WTC11 (cell line): ENCODE data around the gene ZNF442. TPM values are rescaled to one million over a fixed set of nuclear protein-coding genes. Genes with fewer than 3 reads are reported as not detected.

Experiments used
- ATAC-seq: fragments of 200-7000 bp; cut with Tn5 transposase; 2 replicates; pipeline ENCODE4 v1.10.0; 2021; ENCODE audit warnings: mild to moderate bottlenecking, moderate library complexity
- CTCF ChIA-PET: fragments of 300-600 bp; sonication (Branson Sonifier 250); formaldehyde crosslinking; loops from one replicate; lab custom pipeline; 2021; ENCODE audit warnings: antibody characterized with exemption; lab: Charles Lee
- POLR2A ChIA-PET: fragments of 350-600 bp; sonication (Branson Sonifier 250); formaldehyde crosslinking; loops from one replicate; lab custom pipeline; 2021; ENCODE audit warnings: antibody characterized with exemption; lab: Charles Lee
- DNase-seq: peaks from one replicate; pipeline ENCODE4 v3.0.0; 2021; ENCODE audit warnings: low spot score
- H3K27ac Mint-ChIP-seq: 2 replicates; pipeline ENCODE4 v1.8.0; 2021; ENCODE audit warnings: mixed read lengths
- H3K27me3 Mint-ChIP-seq: 2 replicates; pipeline ENCODE4 v1.8.0; 2021; ENCODE audit warnings: low read depth, mild to moderate bottlenecking, moderate library complexity, mixed read lengths
- H3K36me3 Mint-ChIP-seq: 2 replicates; pipeline ENCODE4 v1.8.0; 2021; ENCODE audit warnings: mixed read lengths
- H3K4me1 Mint-ChIP-seq: 2 replicates; pipeline ENCODE4 v1.8.0; 2022; ENCODE audit warnings: mixed read lengths
- H3K4me3 Mint-ChIP-seq: 2 replicates; pipeline ENCODE4 v1.8.0; 2021; ENCODE audit warnings: mild to moderate bottlenecking, moderate library complexity, mixed read lengths
- H3K9me3 Mint-ChIP-seq: 2 replicates; pipeline ENCODE4 v1.8.0; 2021; ENCODE audit warnings: mixed read lengths
- ETV6 ChIP-seq: sonication (generic); formaldehyde crosslinking; IDR thresholded peaks from 2 replicates; pipeline ENCODE4 v1.8.1; 2022; ENCODE audit warnings: mild to moderate bottlenecking, missing genetic modification reagents
- FOXJ3 ChIP-seq: sonication (generic); formaldehyde crosslinking; IDR thresholded peaks from 2 replicates; pipeline ENCODE4 v1.9.0; 2021; ENCODE audit warnings: missing genetic modification reagents, mild to moderate bottlenecking, borderline replicate concordance
- FOXP1 ChIP-seq: sonication (generic); formaldehyde crosslinking; IDR thresholded peaks from 2 replicates; pipeline ENCODE4 v1.8.0; 2022; ENCODE audit warnings: missing genetic modification reagents, mild to moderate bottlenecking, moderate library complexity, borderline replicate concordance
- GABPB1 ChIP-seq: sonication (generic); formaldehyde crosslinking; IDR thresholded peaks from 2 replicates; pipeline ENCODE4 v1.8.1; 2023; ENCODE audit warnings: mild to moderate bottlenecking, missing genetic modification reagents
- GTF2I ChIP-seq: fragments of 250-450 bp; sonication (Bioruptor Pico); conservative IDR thresholded peaks from 2 replicates; pipeline ENCODE4 v1.4.0; 2021; ENCODE audit warnings: mild to moderate bottlenecking
- JUN ChIP-seq: sonication (generic); formaldehyde crosslinking; IDR thresholded peaks from 2 replicates; pipeline ENCODE4 v1.8.0; 2023; ENCODE audit warnings: mild to moderate bottlenecking, missing genetic modification reagents
- NFYB ChIP-seq: sonication (generic); formaldehyde crosslinking; conservative IDR thresholded peaks from 2 replicates; pipeline ENCODE4 v1.8.0; 2022; ENCODE audit warnings: low read depth, missing genetic modification reagents
- NR1H2 ChIP-seq: sonication (generic); formaldehyde crosslinking; IDR thresholded peaks from 2 replicates; pipeline ENCODE4 v1.9.0; 2021; ENCODE audit warnings: mild to moderate bottlenecking, moderate library complexity, missing genetic modification reagents
- SP1 ChIP-seq: sonication (generic); formaldehyde crosslinking; conservative IDR thresholded peaks from 2 replicates; pipeline ENCODE4 v1.8.1; 2022; ENCODE audit warnings: missing genetic modification reagents
- TCF7 ChIP-seq: sonication (generic); formaldehyde crosslinking; IDR thresholded peaks from 2 replicates; pipeline ENCODE4 v1.8.0; 2022; ENCODE audit warnings: mild to moderate bottlenecking, low read depth, missing genetic modification reagents, moderate library complexity
- ZBTB21 ChIP-seq: sonication (generic); formaldehyde crosslinking; IDR thresholded peaks from 2 replicates; pipeline ENCODE4 v1.8.1; 2023; ENCODE audit warnings: mild to moderate bottlenecking, missing genetic modification reagents, borderline replicate concordance
- ZNF232 ChIP-seq: sonication (generic); formaldehyde crosslinking; IDR thresholded peaks from 2 replicates; pipeline ENCODE4 v1.8.0; 2022; ENCODE audit warnings: mild to moderate bottlenecking, missing genetic modification reagents
- ZNF416 ChIP-seq: fragments of 250-450 bp; sonication (Bioruptor Pico); IDR thresholded peaks from 2 replicates; pipeline ENCODE4 v1.9.0; 2021; ENCODE audit warnings: mild to moderate bottlenecking, inconsistent platforms
- total RNA-seq: library from RNA; stranded (reverse); gene quantifications from 3 replicates; pipeline ENCODE4 v1.2.3, GENCODE V29; 2021
- TF ChIP-seq, protein P1 (sequence below): fragments of 250-450 bp; sonication (Bioruptor Pico); IDR thresholded peaks from 2 replicates; pipeline ENCODE4 v1.9.0; 2021; ENCODE audit warnings: mild to moderate bottlenecking, borderline replicate concordance
- TF ChIP-seq, protein P2 (sequence below): sonication (generic); formaldehyde crosslinking; IDR thresholded peaks from 2 replicates; pipeline ENCODE4 v1.8.1; 2022; ENCODE audit warnings: mild to moderate bottlenecking, moderate library complexity, missing genetic modification reagents
- TF ChIP-seq, protein P3 (sequence below): sonication (generic); formaldehyde crosslinking; IDR thresholded peaks from 2 replicates; pipeline ENCODE4 v1.8.1; 2023; ENCODE audit warnings: mild to moderate bottlenecking, missing genetic modification reagents, moderate library complexity
- TF ChIP-seq, protein P4 (sequence below): sonication (generic); formaldehyde crosslinking; IDR thresholded peaks from 2 replicates; pipeline ENCODE4 v1.8.0; 2022; ENCODE audit warnings: missing genetic modification reagents
- TF ChIP-seq, protein P5 (sequence below): sonication (generic); formaldehyde crosslinking; IDR thresholded peaks from 2 replicates; pipeline ENCODE4 v1.8.0; 2022; ENCODE audit warnings: mild to moderate bottlenecking, missing genetic modification reagents
- TF ChIP-seq, protein P6 (sequence below): sonication (generic); formaldehyde crosslinking; IDR thresholded peaks from 2 replicates; pipeline ENCODE4 v1.8.1; 2022; ENCODE audit warnings: low read depth, missing genetic modification reagents, borderline replicate concordance
- TF ChIP-seq, protein P7 (sequence below): sonication (generic); formaldehyde crosslinking; IDR thresholded peaks from 2 replicates; pipeline ENCODE4 v1.8.1; 2023; ENCODE audit warnings: mild to moderate bottlenecking, moderate library complexity, missing genetic modification reagents

The ZNF442 gene
- total RNA-seq, 1 experiment from 2014 or later, result 1.9 TPM

DNA sequence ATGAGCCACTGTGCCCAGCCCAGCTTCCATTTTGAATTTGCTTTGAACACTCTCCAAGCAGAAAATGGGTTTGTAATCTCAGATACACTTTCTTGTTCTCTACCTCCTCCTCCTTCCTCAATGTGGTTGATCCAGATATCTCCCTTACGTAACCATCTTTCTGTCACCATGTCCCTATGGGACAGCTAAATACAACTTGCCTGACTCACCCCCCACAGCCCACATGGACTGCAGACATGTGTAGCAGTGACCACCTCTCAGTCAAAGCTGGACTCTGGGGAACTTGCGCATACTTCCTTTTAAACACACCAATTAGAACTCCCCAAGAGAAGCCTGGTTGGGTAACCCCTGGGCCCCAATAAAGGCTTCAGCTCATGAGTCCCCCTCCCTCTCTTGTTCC is 46.4 kb upstream of the ZNF442 start (continued):
- TF ChIP-seq, protein P1, sequence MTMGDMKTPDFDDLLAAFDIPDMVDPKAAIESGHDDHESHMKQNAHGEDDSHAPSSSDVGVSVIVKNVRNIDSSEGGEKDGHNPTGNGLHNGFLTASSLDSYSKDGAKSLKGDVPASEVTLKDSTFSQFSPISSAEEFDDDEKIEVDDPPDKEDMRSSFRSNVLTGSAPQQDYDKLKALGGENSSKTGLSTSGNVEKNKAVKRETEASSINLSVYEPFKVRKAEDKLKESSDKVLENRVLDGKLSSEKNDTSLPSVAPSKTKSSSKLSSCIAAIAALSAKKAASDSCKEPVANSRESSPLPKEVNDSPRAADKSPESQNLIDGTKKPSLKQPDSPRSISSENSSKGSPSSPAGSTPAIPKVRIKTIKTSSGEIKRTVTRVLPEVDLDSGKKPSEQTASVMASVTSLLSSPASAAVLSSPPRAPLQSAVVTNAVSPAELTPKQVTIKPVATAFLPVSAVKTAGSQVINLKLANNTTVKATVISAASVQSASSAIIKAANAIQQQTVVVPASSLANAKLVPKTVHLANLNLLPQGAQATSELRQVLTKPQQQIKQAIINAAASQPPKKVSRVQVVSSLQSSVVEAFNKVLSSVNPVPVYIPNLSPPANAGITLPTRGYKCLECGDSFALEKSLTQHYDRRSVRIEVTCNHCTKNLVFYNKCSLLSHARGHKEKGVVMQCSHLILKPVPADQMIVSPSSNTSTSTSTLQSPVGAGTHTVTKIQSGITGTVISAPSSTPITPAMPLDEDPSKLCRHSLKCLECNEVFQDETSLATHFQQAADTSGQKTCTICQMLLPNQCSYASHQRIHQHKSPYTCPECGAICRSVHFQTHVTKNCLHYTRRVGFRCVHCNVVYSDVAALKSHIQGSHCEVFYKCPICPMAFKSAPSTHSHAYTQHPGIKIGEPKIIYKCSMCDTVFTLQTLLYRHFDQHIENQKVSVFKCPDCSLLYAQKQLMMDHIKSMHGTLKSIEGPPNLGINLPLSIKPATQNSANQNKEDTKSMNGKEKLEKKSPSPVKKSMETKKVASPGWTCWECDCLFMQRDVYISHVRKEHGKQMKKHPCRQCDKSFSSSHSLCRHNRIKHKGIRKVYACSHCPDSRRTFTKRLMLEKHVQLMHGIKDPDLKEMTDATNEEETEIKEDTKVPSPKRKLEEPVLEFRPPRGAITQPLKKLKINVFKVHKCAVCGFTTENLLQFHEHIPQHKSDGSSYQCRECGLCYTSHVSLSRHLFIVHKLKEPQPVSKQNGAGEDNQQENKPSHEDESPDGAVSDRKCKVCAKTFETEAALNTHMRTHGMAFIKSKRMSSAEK (CRISPR knock-in tag), result no peak
- TF ChIP-seq ZBTB21, result no peak

DNA sequence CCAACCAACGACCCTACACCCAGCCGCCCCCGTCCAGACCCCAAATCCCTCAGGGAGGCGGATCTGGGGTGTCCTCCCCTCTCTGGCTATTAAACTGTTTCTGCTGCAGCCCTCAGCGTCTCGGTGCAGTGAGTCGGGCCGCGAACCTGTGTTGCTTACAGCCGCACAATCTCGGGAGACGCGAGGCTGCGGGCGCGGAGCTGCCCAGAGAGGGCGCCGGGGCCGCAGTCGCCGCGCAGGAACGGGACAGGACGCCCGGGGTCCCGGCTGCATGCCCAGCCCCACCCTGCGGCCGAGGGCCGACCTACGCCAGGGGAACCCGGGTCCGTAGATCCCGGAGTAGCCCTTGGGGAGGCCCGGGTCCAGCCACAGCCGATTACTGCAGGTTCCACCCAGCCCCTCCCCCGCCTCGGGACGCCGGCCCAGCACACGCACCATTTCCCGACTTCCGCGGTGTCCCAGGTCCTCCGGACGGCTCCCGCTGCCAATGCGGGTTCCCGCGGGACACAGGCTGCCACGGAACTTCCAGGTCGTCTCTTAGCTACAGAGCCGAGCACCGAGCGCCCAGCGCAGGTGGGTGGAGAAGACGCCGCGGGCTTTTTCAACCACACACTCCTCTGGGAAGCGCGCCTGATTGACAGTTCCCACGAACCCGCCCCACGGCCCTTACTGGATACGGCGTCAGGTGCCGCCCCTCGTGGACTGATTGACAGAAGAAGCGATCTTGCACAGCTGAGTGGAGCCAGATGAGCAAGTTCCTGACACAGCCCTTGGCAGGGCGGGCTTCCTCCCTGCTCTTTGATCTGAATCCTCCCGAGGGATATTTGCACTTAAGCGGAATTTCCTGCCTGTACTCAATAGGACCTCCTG is 35.4 kb upstream of the ZNF442 start, which contains the start of gene ZNF799:
TSS of gene ZNF799 (minus strand) at position 639 of the 870 bp plus-strand sequence. CDS start at position 438, 201 bp downstream.
- Mint-ChIP-seq H3K4me3 (peak within 1 kb of the TSS; percentile 86), H3K36me3 (no peaks in the 10 kb centered on the region), H3K9me3 (peaks cover 27% of the 10 kb centered on the region), H3K27me3 (no peaks in the 10 kb centered on the region; the same call in 1 of the 2 replicates), H3K4me1 (peaks cover 8% of the 10 kb centered on the region; the same call in 1 of the 2 replicates), H3K27ac (0 out of 2 replicates have a peak within 1 kb of the TSS, but pooled peaks have one; percentile 41)
- CTCF ChIA-PET, result interaction anchor here (0.5 to 1.3 kb wide), 5 partner anchors 37 to 780 kb away, joined by 3 to 6 read pairs (median 4); partner anchors contain the start of gene ZNF44
- peak; percentile 85 for ATAC-seq
- DNase-seq, result peak; percentile 94
- POLR2A ChIA-PET, result interaction anchor here (0.5 to 1.7 kb wide), 9 partner anchors 14 to 867 kb away, joined by 3 to 7 read pairs (median 5); partner anchors contain the start of genes ZNF44, ZNF442, ZNF443 and ZNF563
- TF ChIP-seq ZNF232 (CRISPR knock-in tag) (peak; percentile 33; the same call in 1 of the 2 replicates), NFYB (CRISPR knock-in tag) (peak; percentile 47; the same call in 1 of the 2 replicates), ETV6 (CRISPR knock-in tag) (0 out of 2 replicates have a peak, but pooled peaks have one; percentile 28), ZNF416 (CRISPR knock-in tag) (no peak), JUN (CRISPR knock-in tag) (0 out of 2 replicates have a peak, but pooled peaks have one; percentile 22), SP1 (peak; percentile 42; the same call in 1 of the 2 replicates), GABPB1 (peak; percentile 38), TCF7 (CRISPR knock-in tag) (no peak), NR1H2 (CRISPR knock-in tag) (no peak), FOXP1 (0 out of 2 replicates have a peak, but pooled peaks have one; percentile 44), FOXJ3 (CRISPR knock-in tag) (no peak), GTF2I (CRISPR knock-in tag) (0 out of 2 replicates have a peak, but pooled peaks have one; percentile 9)
- TF ChIP-seq, protein P2, sequence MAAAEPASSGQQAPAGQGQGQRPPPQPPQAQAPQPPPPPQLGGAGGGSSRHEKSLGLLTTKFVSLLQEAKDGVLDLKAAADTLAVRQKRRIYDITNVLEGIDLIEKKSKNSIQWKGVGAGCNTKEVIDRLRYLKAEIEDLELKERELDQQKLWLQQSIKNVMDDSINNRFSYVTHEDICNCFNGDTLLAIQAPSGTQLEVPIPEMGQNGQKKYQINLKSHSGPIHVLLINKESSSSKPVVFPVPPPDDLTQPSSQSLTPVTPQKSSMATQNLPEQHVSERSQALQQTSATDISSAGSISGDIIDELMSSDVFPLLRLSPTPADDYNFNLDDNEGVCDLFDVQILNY (CRISPR knock-in tag), result peak; percentile 59; the same call in 1 of the 2 replicates
- TF ChIP-seq, protein P3, sequence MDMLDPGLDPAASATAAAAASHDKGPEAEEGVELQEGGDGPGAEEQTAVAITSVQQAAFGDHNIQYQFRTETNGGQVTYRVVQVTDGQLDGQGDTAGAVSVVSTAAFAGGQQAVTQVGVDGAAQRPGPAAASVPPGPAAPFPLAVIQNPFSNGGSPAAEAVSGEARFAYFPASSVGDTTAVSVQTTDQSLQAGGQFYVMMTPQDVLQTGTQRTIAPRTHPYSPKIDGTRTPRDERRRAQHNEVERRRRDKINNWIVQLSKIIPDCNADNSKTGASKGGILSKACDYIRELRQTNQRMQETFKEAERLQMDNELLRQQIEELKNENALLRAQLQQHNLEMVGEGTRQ (CRISPR knock-in tag), result peak; percentile 69; the same call in 1 of the 2 replicates
- TF ChIP-seq, protein P4, sequence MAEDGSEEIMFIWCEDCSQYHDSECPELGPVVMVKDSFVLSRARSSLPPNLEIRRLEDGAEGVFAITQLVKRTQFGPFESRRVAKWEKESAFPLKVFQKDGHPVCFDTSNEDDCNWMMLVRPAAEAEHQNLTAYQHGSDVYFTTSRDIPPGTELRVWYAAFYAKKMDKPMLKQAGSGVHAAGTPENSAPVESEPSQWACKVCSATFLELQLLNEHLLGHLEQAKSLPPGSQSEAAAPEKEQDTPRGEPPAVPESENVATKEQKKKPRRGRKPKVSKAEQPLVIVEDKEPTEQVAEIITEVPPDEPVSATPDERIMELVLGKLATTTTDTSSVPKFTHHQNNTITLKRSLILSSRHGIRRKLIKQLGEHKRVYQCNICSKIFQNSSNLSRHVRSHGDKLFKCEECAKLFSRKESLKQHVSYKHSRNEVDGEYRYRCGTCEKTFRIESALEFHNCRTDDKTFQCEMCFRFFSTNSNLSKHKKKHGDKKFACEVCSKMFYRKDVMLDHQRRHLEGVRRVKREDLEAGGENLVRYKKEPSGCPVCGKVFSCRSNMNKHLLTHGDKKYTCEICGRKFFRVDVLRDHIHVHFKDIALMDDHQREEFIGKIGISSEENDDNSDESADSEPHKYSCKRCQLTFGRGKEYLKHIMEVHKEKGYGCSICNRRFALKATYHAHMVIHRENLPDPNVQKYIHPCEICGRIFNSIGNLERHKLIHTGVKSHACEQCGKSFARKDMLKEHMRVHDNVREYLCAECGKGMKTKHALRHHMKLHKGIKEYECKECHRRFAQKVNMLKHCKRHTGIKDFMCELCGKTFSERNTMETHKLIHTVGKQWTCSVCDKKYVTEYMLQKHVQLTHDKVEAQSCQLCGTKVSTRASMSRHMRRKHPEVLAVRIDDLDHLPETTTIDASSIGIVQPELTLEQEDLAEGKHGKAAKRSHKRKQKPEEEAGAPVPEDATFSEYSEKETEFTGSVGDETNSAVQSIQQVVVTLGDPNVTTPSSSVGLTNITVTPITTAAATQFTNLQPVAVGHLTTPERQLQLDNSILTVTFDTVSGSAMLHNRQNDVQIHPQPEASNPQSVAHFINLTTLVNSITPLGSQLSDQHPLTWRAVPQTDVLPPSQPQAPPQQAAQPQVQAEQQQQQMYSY (CRISPR knock-in tag), result no peak
- TF ChIP-seq, protein P5, sequence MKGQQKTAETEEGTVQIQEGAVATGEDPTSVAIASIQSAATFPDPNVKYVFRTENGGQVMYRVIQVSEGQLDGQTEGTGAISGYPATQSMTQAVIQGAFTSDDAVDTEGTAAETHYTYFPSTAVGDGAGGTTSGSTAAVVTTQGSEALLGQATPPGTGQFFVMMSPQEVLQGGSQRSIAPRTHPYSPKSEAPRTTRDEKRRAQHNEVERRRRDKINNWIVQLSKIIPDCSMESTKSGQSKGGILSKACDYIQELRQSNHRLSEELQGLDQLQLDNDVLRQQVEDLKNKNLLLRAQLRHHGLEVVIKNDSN, result peak; percentile 71; the same call in 1 of the 2 replicates
- TF ChIP-seq, protein P6, sequence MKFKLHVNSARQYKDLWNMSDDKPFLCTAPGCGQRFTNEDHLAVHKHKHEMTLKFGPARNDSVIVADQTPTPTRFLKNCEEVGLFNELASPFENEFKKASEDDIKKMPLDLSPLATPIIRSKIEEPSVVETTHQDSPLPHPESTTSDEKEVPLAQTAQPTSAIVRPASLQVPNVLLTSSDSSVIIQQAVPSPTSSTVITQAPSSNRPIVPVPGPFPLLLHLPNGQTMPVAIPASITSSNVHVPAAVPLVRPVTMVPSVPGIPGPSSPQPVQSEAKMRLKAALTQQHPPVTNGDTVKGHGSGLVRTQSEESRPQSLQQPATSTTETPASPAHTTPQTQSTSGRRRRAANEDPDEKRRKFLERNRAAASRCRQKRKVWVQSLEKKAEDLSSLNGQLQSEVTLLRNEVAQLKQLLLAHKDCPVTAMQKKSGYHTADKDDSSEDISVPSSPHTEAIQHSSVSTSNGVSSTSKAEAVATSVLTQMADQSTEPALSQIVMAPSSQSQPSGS (CRISPR knock-in tag), result no peak
- TF ChIP-seq, protein P7, sequence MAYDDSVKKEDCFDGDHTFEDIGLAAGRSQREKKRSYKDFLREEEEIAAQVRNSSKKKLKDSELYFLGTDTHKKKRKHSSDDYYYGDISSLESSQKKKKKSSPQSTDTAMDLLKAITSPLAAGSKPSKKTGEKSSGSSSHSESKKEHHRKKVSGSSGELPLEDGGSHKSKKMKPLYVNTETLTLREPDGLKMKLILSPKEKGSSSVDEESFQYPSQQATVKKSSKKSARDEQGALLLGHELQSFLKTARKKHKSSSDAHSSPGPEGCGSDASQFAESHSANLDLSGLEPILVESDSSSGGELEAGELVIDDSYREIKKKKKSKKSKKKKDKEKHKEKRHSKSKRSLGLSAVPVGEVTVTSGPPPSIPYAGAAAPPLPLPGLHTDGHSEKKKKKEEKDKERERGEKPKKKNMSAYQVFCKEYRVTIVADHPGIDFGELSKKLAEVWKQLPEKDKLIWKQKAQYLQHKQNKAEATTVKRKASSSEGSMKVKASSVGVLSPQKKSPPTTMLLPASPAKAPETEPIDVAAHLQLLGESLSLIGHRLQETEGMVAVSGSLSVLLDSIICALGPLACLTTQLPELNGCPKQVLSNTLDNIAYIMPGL (CRISPR knock-in tag), result peak; percentile 86
